CD4-positive, alpha-beta T cell treated with Interferon gamma for 1 hour (primary cell): ENCODE measurements around the gene LONP1.

Source experiments
- DNase-seq: peaks from one replicate; pipeline ENCODE4 v3.0.0-alpha.2; 2020

The LONP1 gene

GRCh38 chr19:5679289-5680083 is 40.5 kb downstream of the LONP1 start:
- no peak for DNase-seq

GRCh38 chr19:5678071-5678718 is 41.8 kb downstream of the LONP1 start:
- no peak for DNase-seq

GRCh38 chr19:5677580-5677979 is 42.4 kb downstream of the LONP1 start:
- DNase-seq = no peak

- DNase-seq = no peak
Observed at GRCh38 chr19:5677136-5677535, 42.8 kb downstream of the LONP1 start.

- DNase-seq = no peak
Observed at GRCh38 chr19:5676772-5677105, 43.2 kb downstream of the LONP1 start.

- no peak for DNase-seq
Observed at GRCh38 chr19:5676105-5676771, 43.7 kb downstream of the LONP1 start.

- DNase-seq = no peak
Observed at GRCh38 chr19:5674714-5675113, 45.2 kb downstream of the LONP1 start.

GRCh38 chr19:5673752-5674151 is 46.2 kb downstream of the LONP1 start:
- no peak for DNase-seq

GRCh38 chr19:5672708-5673459 is 47.1 kb downstream of the LONP1 start:
- DNase-seq = no peak

GRCh38 chr19:5671600-5671999 is 48.3 kb downstream of the LONP1 start:
- DNase-seq = no peak

- no peak for DNase-seq
Observed at GRCh38 chr19:5669212-5669611, 50.7 kb downstream of the LONP1 start.

GRCh38 chr19:5667751-5668271 is 52.1 kb downstream of the LONP1 start:
- no peak for DNase-seq

- DNase-seq = no peak
Observed at GRCh38 chr19:5666921-5667610, 52.9 kb downstream of the LONP1 start.

- DNase-seq = no peak
Observed at GRCh38 chr19:5665781-5666513, 54.0 kb downstream of the LONP1 start.

GRCh38 chr19:5664515-5664914 is 55.4 kb downstream of the LONP1 start:
- DNase-seq = no peak

- no peak for DNase-seq
Observed at GRCh38 chr19:5663904-5664303, 56.0 kb downstream of the LONP1 start.

- DNase-seq = no peak
Observed at GRCh38 chr19:5661483-5661882, 58.5 kb downstream of the LONP1 start.

GRCh38 chr19:5655412-5655811 is 64.5 kb downstream of the LONP1 start:
- DNase-seq = no peak

- no peak for DNase-seq
Observed at GRCh38 chr19:5654931-5655330, 65.0 kb downstream of the LONP1 start.

GRCh38 chr19:5652261-5652660 is 67.7 kb downstream of the LONP1 start:
- no peak for DNase-seq

- DNase-seq = no peak
Observed at GRCh38 chr19:5651361-5651760, 68.6 kb downstream of the LONP1 start.

- no peak for DNase-seq
Observed at GRCh38 chr19:5648464-5648863, 71.5 kb downstream of the LONP1 start.
